Mucosa of gallbladder (tissue), 1 donor: ENCODE measurements around the gene CFAP46. TPM values are rescaled to one million over a fixed set of nuclear protein-coding genes. Genes with fewer than 3 reads are reported as not detected.
"Not testable (repeated sequence)": the region's sequence is repeated elsewhere in the genome, so short reads cannot be mapped to it uniquely, and the experiment has no call there.

Experiments used
- DNase-seq: peaks from one replicate; pipeline ENCODE4 v3.0.0-alpha.2; 2020; ENCODE audit warnings: low spot score
- total RNA-seq: library from RNA; stranded (reverse); gene quantifications from one replicate; pipeline ENCODE4 v1.2.1, GENCODE V29; 2021
- donor health status: DM: no; HTN: no; CAD: no.

The CFAP46 gene
- total RNA-seq, 1 donor from 2014 or later, result 1.0 TPM

DNA sequence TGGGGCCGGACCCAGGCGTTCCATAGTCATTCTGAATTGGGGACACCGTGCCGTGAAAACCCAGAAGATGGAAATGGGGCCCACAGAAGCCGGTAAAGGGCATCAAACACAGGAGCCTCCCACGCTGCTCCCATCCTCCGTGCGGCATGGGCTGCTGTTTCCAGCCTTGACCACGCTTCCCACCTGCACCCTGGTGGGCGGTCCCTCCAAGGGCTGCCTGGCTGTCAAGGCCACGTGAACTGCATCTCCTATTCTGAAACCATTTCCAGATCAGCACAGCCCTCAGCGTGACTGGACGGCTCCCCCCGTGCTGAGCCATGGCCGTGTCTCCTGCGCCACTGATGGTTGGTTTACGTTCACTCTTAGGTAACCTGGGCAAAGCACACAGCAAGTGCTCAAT is 14.1 kb downstream of the CFAP46 start:
- DNase-seq, result no peak

- no peak for DNase-seq
Measured at GRCh38 chr10:132927824-132928223, 14.5 kb downstream of the CFAP46 start.

DNA sequence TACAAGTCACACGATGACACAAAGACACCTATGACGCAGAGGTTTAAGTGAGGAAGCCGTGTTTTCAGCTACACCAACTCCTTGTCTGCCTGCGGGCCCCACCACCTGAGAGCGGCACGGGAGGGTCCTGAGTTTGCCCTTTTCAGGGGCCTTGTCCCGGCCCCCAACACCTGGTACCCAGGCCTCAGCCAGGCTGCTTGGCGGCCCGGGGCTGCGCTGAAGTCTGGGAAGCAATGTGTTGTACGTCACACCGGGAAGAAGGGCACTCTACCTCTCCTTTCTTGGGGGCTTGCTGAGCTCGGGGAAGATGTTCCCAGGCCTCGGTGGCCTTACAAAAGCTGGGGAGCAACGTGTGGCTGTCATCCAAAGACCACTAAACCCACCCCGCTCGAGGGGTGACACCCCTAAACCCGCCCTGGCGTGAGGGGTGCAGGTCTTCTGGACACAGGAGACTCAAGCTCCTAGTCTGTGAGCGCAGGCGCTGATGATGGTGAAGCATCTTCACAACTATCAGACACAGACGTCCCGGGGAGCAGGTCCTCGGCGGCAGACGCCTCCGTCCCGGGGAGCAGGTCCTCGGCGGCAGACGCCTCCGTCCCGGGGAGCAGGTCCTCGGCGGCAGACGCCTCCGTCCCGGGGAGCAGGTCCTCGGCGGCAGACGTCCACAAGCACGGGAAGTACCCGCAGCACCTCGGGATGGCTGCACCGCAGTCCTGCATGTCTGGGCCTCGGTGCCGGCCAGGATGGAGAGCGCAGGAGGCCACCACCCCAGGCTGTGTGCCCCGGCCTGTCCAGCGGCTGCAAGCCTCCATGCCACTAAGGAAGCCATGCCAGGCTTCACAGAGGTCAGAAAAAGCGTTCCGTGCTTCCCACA is 15.4 kb downstream of the CFAP46 start:
- no peak for DNase-seq

- no peak for DNase-seq
Measured at GRCh38 chr10:132926070-132926469, 16.3 kb downstream of the CFAP46 start.

GRCh38 chr10:132925614-132926013 is 16.8 kb downstream of the CFAP46 start:
- no peak for DNase-seq

GRCh38 chr10:132925071-132925561 is 17.3 kb downstream of the CFAP46 start:
- no peak for DNase-seq

DNA sequence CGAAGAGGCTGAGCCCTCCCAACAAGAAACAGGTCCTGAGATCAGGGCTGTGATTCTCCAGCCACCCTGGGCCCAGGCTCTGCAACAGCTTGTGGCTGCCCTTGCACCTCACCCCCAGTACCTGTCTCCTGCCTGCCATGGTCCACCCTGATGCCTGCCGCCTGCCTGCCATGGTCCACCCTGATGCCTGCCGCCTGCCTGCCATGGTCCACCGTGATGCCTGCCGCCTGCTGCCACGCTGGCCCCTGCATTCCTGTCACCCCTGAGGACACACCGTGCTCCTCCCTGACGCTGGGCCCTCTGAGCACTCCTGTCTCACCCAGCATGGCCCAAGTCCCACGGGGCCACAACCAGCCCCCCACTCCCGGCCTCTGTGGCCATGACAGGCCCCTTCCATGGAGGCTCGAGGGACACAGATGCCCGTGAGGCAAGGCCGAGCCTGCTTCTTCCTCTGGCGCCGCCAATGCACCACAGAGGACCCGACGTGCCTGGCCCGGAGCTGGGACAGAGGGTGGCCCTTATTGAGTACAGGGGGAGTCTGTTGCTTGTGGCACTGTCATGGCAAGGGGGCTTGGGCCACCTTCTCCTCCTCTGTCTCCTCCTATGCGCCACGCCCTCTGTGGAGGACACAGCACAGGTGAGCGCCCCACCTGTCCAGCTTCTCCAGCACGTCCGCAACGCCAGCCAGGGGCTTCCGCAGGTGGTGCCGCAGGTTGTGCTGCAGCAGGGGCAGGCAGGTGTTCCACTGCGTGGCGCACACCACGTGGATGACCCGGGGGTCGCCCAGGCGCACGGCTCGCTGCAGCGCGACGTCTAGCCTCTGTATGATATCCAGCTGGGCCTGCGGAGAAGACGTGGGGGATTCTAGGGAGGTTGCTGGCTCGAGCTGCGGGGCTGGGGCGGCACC is 18.1 kb downstream of the CFAP46 start:
- DNase-seq, result no peak

- not testable (repeated sequence) for DNase-seq
Measured at GRCh38 chr10:132923384-132923783, 19.0 kb downstream of the CFAP46 start.

DNA sequence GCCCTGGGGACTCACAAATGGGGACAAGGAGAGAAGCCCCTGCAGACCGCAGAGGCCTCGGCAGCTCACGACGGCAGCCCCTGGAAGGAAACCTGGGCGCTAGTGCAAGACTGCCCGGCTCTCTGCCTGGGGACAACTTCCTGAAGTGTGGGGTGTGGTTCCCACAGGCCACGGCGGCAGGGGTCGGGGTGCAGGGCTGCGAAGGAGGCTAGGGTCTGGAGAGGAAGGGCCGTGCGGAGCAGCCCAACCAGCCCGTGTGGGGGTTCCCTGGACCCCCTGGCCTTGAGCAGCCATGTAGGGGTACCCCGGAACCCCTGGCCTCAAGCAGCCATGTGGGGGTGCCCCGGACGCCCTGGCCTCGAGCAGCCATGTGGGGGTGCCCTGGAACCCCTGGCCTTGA is 19.5 kb downstream of the CFAP46 start:
- no peak for DNase-seq

- no peak for DNase-seq
Measured at GRCh38 chr10:132921818-132922807, 20.3 kb downstream of the CFAP46 start.

DNA sequence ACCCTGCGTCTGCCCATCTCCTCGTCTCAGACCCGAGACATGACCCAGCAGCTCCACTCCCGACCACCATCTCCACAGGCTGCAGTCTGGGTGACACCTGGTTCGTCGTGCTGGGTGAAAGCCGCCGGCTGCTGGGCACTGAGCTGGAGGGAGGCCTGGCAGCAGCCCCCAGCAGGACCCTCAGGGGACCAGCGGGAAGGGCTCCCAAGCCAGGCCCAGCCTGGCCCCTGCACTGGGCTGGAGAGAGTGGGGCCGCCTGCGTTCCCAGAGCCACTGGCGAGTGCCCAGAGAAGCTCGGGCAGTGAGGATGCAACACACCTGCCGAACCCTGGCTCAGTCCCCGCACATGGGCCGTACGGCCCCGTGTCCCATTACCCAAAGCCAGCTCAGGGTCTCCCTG is 21.3 kb downstream of the CFAP46 start:
- DNase-seq, result no peak

DNA sequence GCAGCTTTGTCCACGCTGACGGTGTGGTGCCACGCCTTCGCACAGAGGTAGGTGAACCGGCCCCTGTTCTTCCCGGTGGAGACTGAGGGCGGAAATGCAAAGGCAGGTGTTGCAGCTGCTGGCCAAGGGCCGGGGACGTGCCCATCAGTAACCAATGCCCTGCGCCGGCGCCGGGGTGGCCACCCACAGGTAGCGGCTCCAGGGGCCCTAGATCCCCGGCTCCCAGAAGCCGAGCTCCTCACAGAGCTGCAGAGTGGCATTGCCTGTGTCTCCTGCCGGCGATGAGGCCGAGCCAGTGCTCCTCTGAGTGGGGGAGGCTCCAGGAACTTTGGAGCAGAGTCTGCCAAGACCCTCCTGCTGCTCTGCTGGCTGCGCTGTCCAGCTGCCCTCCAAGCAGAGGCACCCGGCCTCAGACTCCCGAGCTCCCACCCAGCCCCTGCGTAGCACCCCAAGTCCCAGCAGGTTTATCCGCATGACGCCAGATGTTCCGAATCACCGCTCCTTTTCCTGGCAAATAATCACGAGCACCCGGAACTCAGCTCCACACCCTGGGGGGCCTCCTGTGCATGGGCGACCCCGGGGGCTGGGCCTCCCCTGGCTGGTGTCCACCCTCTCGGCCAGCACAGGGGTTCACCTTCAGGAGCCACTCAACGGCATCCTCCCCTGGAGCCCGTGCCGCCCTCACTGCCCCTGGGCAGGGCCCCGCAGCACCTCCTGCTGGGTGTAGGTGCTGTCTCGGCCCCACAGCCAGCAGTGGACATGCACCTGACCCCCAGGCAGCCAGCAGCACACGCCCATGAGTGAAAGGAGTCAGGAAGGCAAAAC is 22.1 kb downstream of the CFAP46 start:
- no peak for DNase-seq

DNA sequence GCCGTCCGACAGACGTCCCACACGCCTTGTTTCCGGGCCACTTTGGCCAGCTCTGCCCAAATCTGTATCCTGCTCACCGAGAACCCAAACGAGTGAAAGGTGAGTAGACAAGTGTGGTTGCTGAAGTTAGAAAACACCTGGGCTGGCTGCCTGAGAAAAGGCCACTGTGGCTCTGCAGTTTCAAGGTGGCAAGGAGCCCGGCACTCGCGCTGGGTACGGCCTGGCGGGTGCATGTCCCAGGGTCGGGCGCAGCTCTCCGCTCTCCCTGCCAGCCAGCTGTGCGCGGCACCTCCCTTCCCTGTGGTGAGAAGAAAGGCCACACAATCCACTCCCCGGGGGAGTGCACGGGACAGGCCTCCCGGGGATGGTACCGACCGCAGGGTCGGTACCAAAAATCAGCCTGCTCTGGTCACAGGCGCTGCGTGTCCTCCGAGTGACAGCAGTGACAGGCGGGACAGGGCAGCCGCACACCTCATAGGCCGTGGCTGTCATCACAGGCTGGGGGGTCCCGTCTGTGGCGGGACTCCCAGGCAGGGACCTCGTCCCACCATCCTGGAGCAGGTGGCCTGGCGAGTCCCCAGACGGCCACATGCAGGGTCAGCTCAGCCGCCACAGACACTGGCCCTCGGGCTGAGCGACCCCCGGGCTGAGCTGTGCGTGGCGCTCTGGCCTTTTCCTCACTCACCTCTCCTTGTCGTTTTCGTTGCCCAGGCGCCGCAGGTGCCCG is 22.8 kb downstream of the CFAP46 start:
- no peak for DNase-seq

GRCh38 chr10:132918617-132919373 is 23.6 kb downstream of the CFAP46 start:
- no peak for DNase-seq

DNA sequence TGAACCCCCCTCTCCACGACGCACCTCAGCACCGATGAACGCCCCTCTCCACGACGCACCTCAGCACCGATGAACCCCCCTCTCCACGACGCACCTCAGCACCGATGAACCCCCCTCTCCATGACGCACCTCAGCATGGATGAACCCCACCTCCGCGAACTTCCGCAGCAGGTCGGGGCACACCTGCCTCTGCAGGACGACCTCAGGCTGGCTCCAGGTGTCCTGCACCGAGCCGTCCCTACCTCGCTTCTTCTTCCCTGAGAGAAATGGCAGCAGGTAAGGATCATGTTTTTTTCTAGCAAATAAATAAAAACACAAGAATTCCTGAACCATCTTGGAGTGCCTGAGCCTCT is 24.1 kb downstream of the CFAP46 start:
- DNase-seq, result no peak

GRCh38 chr10:132916956-132917666 is 25.3 kb downstream of the CFAP46 start:
- no peak for DNase-seq

- no peak for DNase-seq
Measured at GRCh38 chr10:132916421-132916841, 25.9 kb downstream of the CFAP46 start.

GRCh38 chr10:132915411-132915810 is 27.0 kb downstream of the CFAP46 start:
- DNase-seq, result no peak
